GM12892 (cell line): ENCODE results near the gene CNGA1.
A peak's percentile ranks its signal among the peaks of the same experiment; 100 is the strongest.

Experiments
- DNase-seq: peaks from one replicate; pipeline ENCODE4 v3.0.0; 2011; ENCODE audit not compliant: insufficient read length
- FAIRE-seq: peaks from 2 replicates; lab custom pipeline; 2011; peaks lifted over from hg19 to GRCh38; lab: Jason Lieb, UNC
- POLR2A ChIP-seq: IDR thresholded peaks from 2 replicates; pipeline ENCODE4 v1.6.1; 2011; ENCODE audit warnings: low read depth, low read length, control low read depth
- POLR2AphosphoS5 ChIP-seq: IDR thresholded peaks from 2 replicates; pipeline ENCODE4 v1.6.1; 2011; ENCODE audit warnings: low read depth, low read length, control low read depth
- TAF1 ChIP-seq: IDR thresholded peaks from 2 replicates; pipeline ENCODE4 v1.6.1; 2011; ENCODE audit warnings: low read depth, mild to moderate bottlenecking, control low read depth, low read length, borderline replicate concordance

CNGA1 gene

DNA sequence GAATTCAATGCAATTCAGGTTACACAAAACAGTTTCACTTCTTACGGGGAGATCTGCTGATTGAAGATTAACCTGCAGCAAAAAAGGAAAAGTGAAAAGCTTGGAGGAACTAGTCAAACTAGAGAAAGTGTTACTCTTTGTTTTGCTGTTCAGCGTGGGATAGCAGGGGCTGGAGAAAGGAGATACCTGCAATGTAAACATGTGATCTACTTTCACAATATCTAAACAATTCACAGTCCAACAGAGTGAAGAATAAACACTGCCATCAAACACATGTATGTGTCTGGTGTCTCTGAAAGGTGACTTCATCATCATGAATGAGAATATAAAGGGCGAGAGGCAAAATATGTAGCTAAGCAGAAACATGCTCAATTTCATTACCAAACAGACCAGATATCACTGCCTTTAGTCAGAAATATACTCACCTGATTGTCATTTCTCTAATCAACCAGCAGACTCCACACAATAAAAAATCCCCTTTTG is 26.5 kb upstream of the CNGA1 start:
- no peak for FAIRE-seq

DNA sequence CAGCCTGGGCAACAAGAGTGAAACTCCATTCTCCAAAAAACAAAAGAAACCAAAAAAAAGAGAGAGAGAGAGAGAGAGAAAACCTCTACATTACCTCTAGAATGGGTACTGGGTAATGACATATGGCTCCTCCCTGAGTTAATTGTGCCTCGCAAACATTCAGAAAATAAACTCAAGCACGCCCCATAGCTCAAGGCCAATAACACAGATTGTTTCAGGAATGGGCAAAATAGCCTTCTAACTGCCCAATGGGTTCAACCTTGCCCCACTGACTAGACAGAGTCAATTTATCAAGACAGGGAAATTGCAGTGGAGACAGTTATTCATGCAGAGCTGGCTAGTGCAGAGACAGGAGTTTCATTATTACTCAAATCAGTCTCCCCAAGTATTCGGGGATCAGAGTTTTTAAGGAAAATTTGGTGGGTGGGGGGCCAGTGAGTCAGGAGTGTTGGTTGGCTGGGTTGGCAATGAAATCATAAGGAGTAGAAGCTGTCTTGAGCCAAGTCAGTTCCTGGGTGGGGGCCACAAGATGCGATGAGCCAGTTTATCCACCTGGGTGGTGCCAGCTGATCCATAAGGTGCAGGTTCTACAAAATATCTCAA is 25.2 kb upstream of the CNGA1 start:
- TF ChIP-seq POLR2AphosphoS5 (no peak), POLR2A (no peak), TAF1 (no peak)
- peak; percentile 91 for FAIRE-seq
- DNase-seq, result no peak

More for the DNA sequence above, 26.5 kb upstream of the CNGA1 start:
- no peak for DNase-seq
- TF ChIP-seq POLR2AphosphoS5 (no peak), TAF1 (no peak), POLR2A (no peak)

DNA sequence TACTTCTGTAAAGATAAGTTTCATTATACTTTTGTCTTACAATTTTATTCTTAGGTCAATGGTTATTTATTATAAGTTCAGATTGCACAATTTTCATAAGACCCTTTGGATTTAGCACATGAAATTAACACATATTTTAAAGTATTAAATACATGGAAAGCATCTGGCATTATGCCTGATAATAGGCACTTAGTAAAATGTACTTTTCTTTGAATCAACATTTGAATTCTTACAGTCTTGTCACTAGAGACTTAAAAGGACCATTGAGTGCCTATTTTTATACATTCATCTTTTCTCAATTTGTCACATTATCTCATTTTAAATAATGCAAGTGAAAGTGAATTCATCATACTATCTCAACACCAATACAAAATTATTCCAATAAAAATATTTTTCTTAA is 23.1 kb upstream of the CNGA1 start:
- FAIRE-seq, result no peak

DNA sequence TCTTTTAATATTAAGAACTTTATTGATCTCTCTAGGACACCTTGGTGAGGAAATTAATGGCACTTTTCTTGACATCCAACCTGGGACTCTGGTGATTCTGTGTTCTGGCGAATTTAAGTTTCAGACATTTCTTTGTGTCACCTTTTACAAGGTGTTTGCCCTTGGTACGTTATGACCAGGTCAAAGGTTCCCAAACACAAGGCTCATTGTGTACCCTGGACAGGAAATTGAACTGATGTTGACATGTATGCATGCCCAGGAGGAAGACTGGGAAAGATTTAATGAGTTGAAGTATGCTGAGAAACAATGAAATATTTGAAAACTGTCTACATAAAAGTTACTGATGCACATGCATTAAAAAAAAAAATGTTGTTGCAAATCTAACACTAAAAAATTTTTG is 22.2 kb upstream of the CNGA1 start:
- TF ChIP-seq TAF1 (no peak), POLR2AphosphoS5 (no peak), POLR2A (no peak)
- no peak for DNase-seq
- no peak for FAIRE-seq

More for the DNA sequence above, 23.1 kb upstream of the CNGA1 start:
- no peak for TF ChIP-seq POLR2A
- TF ChIP-seq POLR2AphosphoS5, result no peak
- no peak for TF ChIP-seq TAF1
- no peak for DNase-seq

DNA sequence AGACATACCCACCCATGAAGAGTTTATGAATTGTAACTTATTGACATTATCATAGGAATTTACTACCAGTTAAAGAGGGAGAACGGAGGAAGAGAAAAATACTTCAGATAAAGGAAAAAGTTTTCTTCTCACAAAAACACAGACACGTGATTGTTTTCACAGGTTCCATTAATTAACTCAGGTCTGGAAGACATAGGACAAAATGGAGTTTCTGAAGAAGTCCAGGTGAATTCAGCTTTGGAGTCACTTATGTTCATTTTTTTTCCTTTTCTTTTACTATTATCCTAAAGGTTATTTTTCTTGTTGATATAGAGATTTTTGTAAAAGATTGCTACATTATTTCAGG is 20.6 kb upstream of the CNGA1 start:
- no peak for DNase-seq
- TF ChIP-seq TAF1, result no peak
- no peak for TF ChIP-seq POLR2AphosphoS5
- TF ChIP-seq POLR2A, result no peak
- FAIRE-seq, result peak; percentile 30

DNA sequence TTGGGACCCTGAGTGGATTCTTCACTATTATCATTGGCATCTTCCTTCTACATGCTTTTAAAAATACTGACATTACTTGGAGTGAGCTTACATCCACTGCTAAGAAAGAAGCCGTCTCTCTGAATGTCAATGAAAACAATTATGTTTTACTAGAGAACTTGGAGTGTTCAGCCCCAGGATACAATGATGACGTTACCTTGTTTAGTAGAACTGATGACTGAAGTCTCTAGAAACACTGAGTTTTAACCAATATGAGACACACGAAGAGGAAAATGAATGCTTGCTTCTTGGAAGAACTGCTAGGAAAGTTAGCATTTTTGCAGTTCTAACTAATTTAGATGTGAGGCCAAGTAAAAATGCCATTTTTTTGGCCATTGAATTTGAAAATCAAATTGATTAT is 19.5 kb upstream of the CNGA1 start:
- FAIRE-seq (no peak), DNase-seq (no peak)
- no peak for TF ChIP-seq TAF1
- no peak for TF ChIP-seq POLR2AphosphoS5
- TF ChIP-seq POLR2A, result no peak

DNA sequence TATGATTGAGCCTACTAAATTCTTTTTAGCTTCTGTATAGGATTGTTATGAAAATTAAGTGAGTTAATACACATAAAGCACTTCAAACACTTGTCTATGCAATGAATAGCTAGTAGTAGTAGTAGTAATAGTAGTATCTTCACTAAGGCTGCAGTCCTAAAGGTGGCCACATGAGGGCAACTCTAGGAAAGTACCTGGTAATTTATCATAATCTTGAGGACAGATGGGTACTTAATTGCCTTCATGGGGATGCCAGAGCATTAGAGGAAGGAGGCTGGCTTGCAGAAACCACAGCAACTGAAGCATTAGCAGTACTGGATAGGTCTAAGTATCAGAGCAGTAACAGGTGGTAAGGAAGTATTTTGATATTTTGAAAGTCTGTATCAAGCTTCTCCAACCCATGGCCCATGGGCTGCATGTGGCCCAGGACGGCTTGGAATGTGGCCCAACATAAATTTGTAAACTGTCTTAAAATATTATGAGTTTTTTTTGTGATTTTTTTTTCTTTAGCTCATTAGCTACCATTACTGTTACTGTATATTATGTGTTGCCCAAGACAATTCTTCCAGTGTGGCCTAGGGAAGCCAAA is 17.4 kb upstream of the CNGA1 start:
- peak; percentile 46 for FAIRE-seq
- no peak for DNase-seq
- TF ChIP-seq TAF1, result no peak
- TF ChIP-seq POLR2A, result no peak
- no peak for TF ChIP-seq POLR2AphosphoS5

DNA sequence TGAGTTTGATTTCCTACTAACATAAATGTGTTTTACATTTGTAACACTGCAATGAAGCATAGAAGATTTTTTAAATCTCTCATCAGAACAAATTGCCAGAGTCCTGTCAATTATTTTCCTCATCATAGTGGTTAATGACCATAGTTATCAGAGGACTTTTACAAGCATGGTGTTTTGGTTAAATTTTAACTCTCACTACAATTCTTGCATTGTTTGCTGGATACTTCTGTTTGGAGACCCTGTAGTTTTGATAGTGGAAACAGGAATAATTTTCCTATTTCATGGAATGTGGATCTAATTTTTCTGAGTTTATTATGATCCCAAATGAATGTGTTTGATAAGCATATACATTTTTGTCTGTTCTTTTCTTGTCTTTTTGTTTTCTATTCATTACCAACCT is 16.9 kb upstream of the CNGA1 start:
- FAIRE-seq (no peak), DNase-seq (no peak)
- no peak for TF ChIP-seq POLR2A
- no peak for TF ChIP-seq TAF1
- no peak for TF ChIP-seq POLR2AphosphoS5

DNA sequence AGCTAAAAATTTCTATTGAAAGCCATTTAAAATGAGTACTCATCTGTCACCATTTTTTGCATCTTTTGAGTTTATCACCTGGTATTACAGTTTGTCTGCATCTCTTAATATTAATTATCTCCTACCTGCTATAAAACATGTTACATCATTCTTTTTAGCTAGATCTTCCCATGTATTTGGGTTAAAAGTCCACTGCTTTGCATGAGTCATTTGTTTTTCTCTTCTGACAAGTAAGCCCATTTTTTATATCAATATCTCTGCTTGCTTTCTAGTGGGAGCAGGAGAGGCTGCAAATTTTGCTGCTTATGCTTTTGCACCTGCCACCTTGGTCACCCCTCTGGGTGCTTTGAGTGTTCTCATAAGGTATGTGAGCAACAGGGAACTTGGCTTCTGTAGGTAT is 16.2 kb upstream of the CNGA1 start:
- DNase-seq (no peak), FAIRE-seq (no peak)
- TF ChIP-seq TAF1, result no peak
- TF ChIP-seq POLR2A, result no peak
- TF ChIP-seq POLR2AphosphoS5, result no peak

DNA sequence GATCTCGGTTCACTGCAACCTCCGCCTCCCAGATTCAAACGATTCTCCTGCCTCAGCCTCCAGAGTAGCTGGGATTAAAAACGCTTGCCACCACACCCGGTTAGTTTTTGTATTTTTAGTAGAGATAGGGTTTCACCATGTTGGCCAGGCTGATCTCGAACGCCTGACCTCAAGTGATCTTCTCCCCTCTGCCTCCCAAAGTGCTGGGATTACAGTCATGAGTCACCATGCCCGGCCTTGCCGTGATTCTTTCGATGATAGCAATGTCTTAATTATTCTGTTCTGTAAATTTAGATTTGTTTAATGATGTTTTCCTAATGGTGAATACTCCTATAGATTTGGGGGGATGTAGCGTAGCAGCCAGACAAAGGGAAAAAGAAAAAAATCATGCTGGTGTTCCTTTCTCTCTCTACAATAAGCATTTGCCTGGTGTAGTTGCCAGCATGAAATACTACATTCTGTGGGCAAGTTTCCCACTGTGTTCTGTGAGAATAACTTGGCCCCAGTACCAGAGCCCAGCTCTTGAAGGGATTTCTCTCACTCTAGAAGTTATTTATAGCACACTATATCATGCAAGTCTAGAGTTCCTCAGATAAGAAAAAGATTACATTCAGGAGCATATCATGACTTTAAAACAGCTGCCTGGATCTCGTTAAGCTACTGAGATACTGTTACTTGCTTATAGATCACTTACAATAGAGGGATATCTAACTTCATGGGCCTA is 15.5 kb upstream of the CNGA1 start:
- TF ChIP-seq POLR2AphosphoS5 (no peak), POLR2A (no peak), TAF1 (no peak)
- FAIRE-seq, result no peak
- no peak for DNase-seq

DNA sequence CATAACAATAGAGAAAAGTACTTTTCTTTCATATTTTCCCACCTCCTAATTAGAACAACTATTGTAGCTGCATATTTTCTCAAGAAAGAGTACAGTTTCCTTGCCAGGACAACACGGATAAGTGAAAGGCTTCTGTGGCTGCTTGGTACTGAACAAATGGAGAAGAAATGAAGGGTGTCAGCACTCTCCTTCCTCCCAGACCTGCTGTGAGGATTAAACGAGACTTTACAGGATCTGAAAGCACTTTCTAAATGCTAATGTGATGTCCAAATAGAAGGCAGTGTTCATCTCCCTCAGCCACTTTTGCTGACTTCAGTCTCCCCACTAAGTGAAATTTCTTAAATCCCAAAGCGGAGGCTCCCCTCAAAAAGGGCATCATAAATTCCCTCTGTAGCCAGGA is 14.0 kb upstream of the CNGA1 start:
- TF ChIP-seq POLR2A (no peak), TAF1 (no peak), POLR2AphosphoS5 (no peak)
- no peak for FAIRE-seq
- no peak for DNase-seq

DNA sequence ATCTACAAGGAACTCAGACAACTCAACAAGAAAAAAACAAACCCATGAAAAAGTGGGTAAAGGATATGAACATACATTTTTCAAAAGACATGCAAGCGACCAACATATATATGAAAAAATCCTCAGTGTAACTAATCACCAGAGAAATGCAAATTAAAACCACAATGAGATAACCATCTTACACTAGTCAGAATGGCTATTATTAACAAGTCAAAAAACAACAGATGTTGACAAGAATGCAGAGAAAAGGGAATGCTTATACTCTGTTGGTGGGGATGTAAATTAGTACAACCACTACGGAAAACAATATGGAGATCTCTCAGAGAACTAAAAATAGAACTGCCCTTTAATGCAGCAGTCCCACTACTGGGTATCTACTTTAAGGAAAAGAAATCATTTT is 12.2 kb upstream of the CNGA1 start:
- FAIRE-seq (no peak), DNase-seq (no peak)
- TF ChIP-seq TAF1 (no peak), POLR2AphosphoS5 (no peak), POLR2A (no peak)
